GM21447 (cell line): Measurements from ENCODE around the gene PCA3.

Experiments used
- ATAC-seq: cut with Tn5 transposase; IDR thresholded peaks from one replicate; pipeline ENCODE4 v1.9.1; 2021; ENCODE audit not compliant: unreplicated experiment

Gene PCA3

DNA sequence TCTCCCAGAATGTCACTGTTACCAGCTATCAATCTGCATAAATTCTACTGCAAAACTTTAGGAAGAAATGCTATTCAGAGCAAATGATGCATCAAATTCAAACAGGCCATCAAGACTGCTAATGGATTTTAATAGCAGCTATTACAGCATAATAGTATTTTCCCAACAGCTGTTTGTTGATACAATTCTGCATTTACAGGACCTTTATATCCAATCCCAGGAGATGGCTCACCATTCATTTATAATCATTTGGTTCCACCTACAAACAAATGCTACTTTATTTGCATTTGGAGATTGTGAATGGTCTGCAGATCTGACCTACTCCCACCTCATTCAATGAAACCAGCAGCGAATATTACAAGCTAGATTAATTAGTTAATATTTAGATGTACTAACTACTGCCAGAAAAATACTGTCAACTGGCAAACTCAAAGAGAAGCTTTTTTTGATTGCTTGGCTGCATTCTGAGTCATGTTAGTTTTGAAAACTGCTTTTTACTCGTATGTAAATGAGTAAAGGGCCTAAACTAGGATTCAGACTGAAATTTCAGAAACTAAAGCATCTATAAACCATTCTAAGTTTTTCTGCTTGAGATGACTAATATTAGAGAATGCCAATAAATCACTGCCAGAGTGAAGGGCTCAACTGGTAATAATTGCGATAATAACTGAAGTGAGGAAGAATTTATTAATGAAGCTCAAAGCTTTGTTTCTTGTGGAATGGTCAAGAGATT is 7.1 kb upstream of the PCA3 start:
- no peak for ATAC-seq

DNA sequence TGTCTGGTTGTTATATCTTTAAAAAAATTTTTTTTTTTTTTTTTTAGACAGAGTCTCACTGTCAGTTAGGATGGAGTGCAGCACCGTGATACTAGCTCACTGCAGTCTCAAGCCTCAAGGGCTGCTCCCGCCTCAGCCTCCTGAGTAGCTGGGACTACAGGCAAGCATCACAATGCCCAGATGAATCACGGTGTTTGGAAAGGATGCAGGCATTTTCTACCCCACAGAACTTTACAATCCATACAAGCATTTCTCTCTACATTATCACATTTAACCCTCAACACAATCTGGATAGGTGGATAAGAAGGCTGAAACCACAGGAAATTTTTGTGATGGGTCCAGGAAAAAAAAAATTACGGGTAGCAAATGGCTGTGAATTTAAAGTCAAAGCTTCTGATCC is 5.8 kb upstream of the PCA3 start:
- ATAC-seq, result no peak

DNA sequence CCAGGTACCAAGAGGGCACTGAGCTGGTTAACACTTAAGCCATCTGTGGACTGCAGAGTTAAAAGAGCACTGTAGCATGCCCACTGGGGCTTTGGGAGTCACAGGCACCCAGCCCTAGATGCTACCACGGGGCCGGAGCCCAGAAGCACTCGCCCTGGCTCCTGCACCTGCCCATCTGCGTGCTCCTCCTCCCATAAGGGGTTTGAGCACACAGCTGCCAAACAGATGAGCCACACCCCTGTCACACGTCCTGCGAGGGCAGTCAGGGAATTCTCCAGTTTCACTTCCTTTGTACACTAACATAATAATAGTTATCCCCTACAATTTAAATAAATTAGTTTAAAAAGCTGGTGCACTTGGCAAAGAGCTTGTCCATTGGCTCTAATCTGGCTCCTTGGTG is 4.5 kb upstream of the PCA3 start:
- peak; percentile 40 for ATAC-seq

DNA sequence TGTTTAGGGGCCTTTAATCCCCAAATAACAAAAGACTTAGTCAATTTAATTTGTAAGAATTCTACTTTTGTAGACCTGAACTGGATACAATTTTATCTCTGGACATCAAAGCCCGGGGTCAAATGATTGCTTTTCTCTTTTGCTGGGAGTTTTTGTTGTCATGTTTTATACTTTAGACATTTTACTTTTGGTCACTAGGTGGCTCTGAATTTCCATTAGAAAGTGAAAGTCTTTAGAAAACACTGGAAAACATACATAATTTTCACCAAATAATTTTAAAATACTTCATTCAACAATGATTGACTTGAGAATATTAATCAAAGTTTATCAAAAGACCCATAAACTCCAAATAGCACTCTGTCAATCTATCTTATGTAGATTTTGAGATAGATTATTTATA is 2.8 kb upstream of the PCA3 start:
- ATAC-seq, result no peak

DNA sequence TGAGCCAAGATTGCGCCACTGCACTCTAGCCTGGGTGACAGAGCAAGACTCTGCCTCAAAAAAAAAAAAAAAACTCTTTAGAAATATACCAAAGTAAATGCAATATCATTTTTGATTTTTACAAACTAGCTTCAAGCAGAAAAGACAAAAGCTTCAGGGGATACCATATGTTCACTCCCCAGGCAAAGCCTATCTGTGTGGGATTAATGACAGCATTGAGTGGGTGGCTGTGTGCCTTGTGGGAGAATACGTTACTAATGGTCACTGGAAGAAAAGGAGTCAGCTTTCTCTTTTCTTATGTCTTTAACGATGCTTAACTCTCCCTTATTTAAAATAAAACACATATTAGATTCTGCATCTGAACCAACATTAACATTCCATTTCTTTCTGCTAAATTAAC is 1.9 kb downstream of the PCA3 start:
- ATAC-seq, result no peak

DNA sequence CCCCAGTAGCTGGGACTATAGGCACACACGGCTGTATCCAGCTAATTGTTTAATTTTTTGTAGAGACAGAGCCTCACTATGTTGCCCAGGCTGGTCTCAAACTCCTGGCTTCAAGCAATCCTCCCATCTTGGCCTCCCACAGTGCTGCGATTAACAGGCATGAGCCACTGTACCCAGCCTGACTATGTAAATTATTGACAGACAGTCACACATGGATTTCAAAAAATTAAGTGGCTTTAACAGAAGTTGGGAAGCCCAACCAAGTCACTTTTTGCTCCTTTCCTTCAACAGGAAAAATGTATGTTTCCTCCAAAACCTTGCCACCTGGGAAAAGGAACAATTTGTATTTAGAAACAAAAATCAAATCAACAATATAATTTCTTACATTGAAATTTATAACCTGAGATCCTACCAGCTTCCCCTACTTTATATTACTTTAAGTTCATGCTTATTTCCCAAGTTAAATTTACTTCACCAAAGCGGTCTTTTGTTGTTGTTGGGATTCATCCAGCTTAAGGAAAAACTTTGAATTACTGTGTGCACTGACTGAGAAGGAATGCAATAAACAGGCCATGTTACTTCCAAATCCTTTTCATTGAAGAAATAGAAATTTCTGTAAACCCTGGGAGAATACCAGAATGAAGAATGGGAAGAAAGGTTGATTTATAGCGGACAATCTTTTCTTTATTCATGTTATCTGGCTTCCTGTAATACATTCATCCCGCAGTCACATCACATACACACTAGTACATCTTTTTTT is 8.6 kb downstream of the PCA3 start:
- ATAC-seq, result no peak

DNA sequence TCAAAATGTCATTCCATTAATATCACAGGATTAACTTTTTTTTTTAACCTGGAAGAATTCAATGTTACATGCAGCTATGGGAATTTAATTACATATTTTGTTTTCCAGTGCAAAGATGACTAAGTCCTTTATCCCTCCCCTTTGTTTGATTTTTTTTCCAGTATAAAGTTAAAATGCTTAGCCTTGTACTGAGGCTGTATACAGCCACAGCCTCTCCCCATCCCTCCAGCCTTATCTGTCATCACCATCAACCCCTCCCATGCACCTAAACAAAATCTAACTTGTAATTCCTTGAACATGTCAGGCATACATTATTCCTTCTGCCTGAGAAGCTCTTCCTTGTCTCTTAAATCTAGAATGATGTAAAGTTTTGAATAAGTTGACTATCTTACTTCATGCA is 20.6 kb downstream of the PCA3 start:
- no peak for ATAC-seq

DNA sequence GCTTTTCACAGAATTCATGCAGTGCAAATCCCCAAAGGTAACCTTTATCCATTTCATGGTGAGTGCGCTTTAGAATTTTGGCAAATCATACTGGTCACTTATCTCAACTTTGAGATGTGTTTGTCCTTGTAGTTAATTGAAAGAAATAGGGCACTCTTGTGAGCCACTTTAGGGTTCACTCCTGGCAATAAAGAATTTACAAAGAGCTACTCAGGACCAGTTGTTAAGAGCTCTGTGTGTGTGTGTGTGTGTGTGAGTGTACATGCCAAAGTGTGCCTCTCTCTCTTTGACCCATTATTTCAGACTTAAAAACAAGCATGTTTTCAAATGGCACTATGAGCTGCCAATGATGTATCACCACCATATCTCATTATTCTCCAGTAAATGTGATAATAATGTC is 21.3 kb downstream of the PCA3 start:
- ATAC-seq, result no peak

DNA sequence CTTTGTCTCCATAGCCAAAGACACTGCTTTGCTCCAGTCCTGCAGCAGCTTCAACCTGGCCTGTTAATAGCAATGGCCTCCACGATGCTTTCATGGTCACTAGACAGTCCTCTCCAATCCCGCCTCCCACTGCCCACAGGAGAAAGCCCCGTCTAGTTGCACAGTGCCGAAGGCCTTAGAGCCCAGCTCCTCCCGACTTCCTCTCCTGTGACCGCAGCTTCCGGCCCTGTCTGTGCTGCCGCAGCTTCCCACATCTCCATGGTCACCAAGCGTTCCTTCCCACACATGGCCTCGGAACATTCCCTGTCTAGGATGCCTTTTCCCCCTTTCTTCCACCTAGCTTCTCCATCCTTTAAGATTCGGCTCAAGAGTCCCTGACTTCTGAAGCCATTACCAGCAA is 23.4 kb downstream of the PCA3 start:
- no peak for ATAC-seq

DNA sequence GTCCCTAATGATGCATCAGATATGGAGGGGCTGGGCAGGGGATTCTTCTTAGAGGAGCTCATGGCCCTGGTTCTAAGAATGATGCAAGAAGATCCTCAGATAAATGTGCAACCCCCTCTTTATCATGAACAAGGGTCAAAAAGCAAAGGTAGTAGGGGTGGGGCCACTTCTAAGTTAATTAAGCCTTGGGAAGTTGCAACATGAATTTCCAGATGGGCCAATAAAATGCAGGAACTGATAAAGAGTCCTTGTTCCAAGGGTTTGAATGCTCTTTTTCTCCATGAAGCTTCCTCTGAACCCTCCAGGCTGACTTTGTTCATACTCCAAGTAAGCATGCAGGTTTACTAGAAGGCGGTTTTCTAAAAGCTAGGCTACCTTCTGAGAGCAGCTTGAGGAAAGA is 25.6 kb downstream of the PCA3 start:
- no peak for ATAC-seq

DNA sequence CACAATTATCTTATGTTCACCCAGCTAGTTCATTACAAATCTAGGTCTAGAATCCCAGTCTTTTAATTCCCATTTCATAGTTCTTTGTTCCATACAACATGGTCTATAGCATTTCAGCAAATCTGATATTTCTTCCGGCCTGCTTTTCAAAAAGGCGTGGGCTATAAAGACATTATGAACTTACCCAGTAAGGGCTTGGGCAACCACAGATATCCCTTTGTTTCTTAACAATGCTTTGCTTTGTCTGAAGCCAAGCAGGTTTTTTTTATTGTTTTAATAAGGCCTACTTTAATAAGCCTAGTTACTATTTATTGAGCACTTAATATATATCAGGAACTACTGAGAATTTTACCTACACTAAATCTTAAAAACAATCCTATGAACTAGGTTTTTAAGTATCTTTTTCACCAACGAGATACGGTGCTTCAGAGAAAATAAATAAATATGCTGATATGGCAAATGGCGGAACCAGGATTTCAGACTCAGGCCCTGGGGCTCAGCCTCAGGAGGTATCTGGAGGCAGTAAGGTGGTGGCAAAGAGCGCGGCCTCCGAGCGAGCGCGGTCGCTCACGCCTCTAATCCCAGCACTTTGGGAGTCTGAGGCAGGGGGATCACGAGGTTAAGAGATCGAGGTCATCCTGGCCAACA is 29.7 kb downstream of the PCA3 start:
- no peak for ATAC-seq

DNA sequence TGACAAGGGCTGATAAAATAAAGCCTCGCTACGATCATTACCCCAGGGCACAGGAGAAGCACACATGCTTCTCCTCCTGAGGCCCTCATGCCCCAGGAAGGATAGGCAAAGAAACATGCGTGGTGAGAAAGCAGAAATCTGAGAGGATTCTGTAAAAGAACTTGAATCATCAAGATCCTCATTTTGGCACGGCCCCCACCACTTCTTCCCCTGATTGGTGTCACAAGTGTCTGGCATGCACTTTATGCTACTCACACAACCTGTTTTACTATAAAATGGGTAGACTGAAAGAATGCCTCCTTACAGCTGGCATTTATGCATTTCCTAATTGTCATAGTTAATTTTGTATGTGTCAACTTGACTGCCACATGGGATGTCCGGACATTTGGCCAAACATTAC is 32.1 kb downstream of the PCA3 start:
- no peak for ATAC-seq

DNA sequence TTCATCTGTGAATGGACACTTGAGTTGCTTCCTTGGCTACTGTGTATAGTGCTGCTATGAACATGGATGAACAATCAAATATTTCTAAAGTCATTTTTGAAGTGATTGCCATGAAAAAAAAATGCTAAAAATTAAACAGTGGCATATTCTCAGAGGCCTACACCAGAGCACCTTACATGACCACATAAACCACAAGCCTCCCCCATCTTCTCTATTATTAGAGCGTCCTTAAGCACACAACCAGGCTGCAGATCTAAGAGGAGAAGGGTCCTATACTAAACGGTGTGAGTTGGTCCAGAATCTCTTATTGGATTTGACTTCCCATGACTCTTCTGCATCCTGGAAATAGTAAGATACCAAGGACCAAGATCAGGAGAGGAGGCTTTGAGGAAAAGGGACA is 34.3 kb downstream of the PCA3 start:
- ATAC-seq, result no peak

DNA sequence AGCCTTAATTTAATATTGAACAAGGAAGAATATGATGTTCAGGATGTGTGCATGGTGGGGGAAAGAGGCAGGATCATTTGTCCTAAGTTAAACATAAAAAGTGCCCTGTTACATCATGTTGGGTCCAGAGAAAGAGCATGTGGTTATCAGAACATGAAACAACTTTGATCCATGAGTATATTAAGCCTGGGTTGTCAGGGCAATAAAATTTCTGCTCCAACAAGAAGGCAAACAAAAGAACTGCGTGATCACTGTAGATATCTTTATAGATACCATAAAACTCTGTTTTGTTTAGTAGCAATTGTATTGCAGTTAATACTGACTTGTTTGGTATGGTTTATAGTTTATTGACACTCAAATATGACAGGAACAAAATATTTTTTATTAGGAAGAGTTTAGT is 35.2 kb downstream of the PCA3 start:
- ATAC-seq, result no peak

DNA sequence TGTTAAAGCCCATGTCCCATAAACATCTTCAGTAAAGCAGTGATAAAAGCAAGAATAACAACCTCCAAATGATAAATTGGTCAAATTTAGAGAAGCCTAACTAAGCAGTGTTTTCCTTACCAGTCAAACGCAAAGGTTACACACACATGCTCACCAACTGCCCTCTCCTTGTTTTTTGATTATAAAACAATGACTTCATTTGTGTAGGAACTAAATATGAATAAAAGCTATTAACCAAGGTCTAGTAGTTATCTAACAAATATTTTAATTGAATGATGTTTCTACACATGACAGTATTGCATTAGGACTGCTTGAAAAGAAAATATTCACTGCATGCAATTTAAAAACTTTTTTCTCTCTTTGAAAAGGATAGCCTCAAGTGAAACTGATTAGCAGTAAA is 36.7 kb downstream of the PCA3 start:
- no peak for ATAC-seq

DNA sequence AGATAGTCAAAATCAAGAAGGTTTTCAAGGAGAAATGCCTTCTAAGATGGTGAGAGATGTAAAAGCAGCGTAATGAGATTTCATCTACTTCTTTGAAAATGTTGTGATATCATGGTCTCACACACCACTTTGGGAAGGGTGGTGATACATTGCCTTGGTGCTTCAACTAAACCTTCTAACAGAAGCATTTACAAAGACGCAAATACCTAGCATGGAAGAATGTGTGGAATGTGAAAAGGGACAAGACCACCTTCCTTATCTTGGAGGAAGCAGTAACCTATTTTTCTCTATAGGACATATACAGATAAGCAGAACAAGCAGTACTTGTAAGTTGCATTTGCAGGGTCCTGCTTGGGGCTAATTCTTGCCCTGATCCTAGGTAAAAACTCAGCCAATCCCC is 38.8 kb downstream of the PCA3 start:
- no peak for ATAC-seq

DNA sequence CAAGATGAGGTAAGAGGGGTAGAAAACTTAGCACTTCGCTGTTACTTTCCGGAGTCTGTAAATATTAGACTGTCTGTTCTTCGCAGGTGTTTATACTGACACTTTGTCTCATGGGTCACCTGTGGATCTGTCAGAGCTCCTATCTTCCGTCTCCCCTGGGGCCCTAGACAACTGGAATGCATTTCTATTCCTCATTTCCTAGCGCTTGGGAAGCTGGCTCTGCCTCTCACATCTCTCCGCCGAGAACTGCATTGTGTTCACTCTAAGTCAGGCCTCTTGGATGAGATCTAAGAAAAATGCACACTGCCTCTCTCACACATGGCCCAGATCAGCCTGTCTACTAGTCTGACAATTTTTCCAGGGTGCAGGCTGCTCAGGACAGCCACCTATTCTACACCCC is 39.5 kb downstream of the PCA3 start:
- ATAC-seq, result no peak

DNA sequence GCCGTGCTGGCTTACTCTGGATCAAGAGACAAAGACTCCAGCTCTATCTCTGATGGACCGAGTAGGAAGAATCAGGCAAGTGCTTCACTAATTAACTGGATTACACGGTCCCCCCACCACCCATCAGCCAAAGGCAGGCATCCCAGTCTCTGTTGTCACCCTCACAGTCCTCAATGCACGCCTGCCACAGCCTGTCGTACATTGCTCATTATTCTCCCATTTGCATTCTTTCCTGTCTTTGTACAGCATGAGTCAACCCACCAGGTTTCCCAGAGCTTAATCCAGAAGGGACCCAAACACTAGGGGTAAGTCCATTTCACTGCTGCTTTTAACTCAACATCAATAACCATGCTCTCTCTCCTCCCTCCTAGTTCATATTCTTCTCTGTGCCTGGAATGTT is 44.4 kb downstream of the PCA3 start:
- no peak for ATAC-seq

DNA sequence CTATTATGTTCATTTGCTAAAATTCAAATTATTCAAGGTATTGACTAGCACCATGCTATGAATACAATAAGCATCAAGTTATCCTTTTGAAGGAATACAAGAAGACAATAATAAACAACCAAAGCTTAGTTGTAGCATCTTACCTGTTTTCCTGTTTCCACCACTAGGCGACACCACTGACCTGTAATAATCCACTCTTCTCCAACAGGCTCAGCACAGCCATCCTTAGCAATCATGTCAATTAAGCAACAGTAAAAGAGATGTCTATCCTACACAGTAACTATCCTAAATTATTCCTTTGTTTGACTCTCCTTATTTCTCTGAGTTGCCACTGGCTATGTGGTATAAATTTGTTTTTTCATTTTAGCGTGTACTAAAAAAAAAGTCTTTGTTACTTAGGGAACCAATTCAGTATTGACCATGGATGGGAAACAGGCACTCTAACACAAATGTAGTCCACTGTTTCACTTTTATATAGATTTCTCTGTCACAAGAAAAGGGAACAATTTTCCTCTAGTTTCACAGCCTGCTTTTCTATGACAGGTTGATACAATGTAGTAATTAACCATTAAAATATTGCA is 46.2 kb downstream of the PCA3 start:
- ATAC-seq, result no peak

DNA sequence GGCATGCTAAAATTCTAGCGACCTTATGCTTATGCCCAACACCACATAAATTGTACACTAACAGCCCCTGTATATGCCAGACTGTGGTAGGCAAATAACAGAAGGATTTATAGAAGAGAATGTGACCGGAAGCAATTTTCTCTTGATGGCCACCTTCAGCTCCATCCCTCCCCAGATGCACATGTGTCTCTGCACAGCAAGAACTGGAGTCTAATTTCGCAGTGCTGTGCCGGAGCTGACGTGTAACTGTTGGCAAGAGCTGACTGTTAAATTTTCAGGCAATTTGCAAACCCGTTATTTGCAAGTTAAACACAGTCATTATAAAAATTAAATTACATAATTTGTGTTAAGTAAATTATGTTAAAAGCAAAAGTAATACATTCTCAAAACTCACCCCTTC is 48.4 kb downstream of the PCA3 start:
- no peak for ATAC-seq

DNA sequence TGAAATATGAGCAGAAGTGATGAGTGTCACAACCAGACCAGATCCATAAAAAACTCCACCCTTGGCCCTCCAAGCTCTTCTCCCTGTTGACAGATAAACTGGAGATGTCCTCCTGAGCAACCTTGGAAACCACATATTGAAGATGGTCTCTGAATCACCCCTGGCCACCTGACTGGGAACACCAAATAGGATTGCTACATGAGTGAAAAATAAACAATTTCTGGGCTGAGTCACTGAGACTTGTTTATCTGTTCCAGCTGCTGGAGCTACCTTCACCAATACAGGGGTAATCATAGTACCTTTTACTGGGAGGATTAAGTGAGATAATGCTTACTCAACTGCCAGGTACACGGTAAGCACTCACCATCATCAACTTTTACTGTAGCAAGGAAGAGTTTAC is 53.3 kb downstream of the PCA3 start:
- ATAC-seq, result no peak

DNA sequence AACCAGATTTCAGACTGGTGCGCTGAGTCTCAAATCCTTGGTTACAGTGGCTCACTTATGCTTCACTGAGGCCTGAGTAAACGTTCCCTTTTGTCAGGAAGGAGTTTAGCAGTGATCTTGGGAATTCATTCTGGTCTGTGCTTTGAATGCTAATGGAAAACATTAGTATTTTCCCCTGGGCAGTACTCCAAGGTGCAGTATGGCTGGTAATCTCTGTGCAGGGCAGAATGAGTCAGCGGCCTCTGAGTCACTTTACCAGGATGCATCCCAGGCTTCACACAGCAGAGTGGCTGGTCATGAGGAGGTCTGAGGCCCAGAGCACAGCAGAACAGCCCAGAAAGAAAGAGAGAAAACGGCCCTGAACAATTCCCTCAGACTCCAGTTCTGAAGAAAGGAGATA is 54.0 kb downstream of the PCA3 start:
- no peak for ATAC-seq
